Measurements from ENCODE around the gene KRTAP8-1.

DNA sequence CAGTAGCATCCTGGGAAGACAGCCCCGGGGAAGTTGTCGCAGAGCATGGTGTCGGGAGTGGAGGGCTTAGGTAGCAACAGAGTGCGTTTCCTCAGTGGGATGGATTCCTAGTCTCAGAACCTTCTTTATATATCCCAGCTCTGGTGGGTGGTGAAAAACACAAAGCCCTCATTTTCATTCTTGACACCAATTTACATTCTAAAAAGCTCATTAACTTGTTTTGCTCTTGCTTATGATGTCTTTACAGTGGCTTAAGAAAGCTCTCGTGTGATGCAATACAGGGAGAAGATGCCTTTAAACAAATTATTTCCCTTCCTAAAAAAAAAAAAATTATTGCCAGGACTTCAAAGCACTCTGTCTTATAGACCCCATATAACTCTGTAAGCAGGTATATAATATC is at the start of gene KRTAP8-1:
- TF ChIP-seq, protein P1, sequence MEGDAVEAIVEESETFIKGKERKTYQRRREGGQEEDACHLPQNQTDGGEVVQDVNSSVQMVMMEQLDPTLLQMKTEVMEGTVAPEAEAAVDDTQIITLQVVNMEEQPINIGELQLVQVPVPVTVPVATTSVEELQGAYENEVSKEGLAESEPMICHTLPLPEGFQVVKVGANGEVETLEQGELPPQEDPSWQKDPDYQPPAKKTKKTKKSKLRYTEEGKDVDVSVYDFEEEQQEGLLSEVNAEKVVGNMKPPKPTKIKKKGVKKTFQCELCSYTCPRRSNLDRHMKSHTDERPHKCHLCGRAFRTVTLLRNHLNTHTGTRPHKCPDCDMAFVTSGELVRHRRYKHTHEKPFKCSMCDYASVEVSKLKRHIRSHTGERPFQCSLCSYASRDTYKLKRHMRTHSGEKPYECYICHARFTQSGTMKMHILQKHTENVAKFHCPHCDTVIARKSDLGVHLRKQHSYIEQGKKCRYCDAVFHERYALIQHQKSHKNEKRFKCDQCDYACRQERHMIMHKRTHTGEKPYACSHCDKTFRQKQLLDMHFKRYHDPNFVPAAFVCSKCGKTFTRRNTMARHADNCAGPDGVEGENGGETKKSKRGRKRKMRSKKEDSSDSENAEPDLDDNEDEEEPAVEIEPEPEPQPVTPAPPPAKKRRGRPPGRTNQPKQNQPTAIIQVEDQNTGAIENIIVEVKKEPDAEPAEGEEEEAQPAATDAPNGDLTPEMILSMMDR (conservative IDR thresholded peaks at IDR 0.05), result no peak
- no peak for TF ChIP-seq ZFX (IDR thresholded peaks at IDR 0.05)
